Kidney epithelial cell (primary cell): Measurements from ENCODE around the gene HJURP. TPM values are rescaled to one million over a fixed set of nuclear protein-coding genes. Genes with fewer than 3 reads are reported as not detected.

Experiments used
- DNase-seq: peaks from one replicate; pipeline ENCODE4 v3.0.0-alpha.2; 2010; ENCODE audit warnings: low read depth
- H3K27me3 ChIP-seq: 2 replicates; pipeline ENCODE4 v1.6.0; 2011; ENCODE audit warnings: low read length; ENCODE audit not compliant: control insufficient read depth, insufficient read depth
- H3K36me3 ChIP-seq: 2 replicates; pipeline ENCODE4 v1.5.1; 2011; ENCODE audit warnings: low read length; ENCODE audit not compliant: control insufficient read depth, insufficient read depth
- H3K4me3 ChIP-seq: 2 replicates; pipeline ENCODE4 v1.5.1; 2011; ENCODE audit warnings: low read depth, mild to moderate bottlenecking, control low read depth, low read length
- CTCF ChIP-seq: IDR thresholded peaks from 2 replicates; pipeline ENCODE4 v1.5.1; 2011; ENCODE audit warnings: mild to moderate bottlenecking, moderate library complexity, low read length, control low read depth, inconsistent platforms; ENCODE audit not compliant: insufficient read depth, poor library complexity, severe bottlenecking
- total RNA-seq: library from RNA; depleted of rRNA; stranded (reverse); fragments of >200 nt; gene quantifications from 2 replicates; pipeline ENCODE4 v1.2.3, GENCODE V29; 2015

HJURP gene
- total RNA-seq, 1 donor from 2014 or later, result 13.4 TPM

GRCh38 chr2:233811732-233812131 lies 42.6 kb downstream of the HJURP start:
- Histone ChIP-seq H3K27me3 (no peaks in the 10 kb centered on the region), H3K36me3 (no peaks in the 10 kb centered on the region), H3K4me3 (no peak overlapping the region)
- no peak for DNase-seq
- TF ChIP-seq CTCF, result no peak

- H3K36me3 ChIP-seq, result no peaks in the 10 kb centered on the region
- no peak for DNase-seq
- H3K27me3 ChIP-seq, result no peaks in the 10 kb centered on the region
- no peak overlapping the region for H3K4me3 ChIP-seq
- no peak for TF ChIP-seq CTCF
Observed at GRCh38 chr2:233811087-233811486, 43.2 kb downstream of the HJURP start.

- no peak for DNase-seq
- Histone ChIP-seq H3K36me3 (no peaks in the 10 kb centered on the region), H3K4me3 (no peak overlapping the region), H3K27me3 (no peaks in the 10 kb centered on the region)
- TF ChIP-seq CTCF, result no peak
Observed at GRCh38 chr2:233810385-233810784, 44.0 kb downstream of the HJURP start.

GRCh38 chr2:233807966-233808935 lies 46.1 kb downstream of the HJURP start:
- no peak for TF ChIP-seq CTCF
- no peak overlapping the region for H3K4me3 ChIP-seq
- no peak for DNase-seq
- no peaks in the 10 kb centered on the region for H3K36me3 ChIP-seq
- H3K27me3 ChIP-seq, result no peaks in the 10 kb centered on the region

- TF ChIP-seq CTCF, result no peak
- DNase-seq, result no peak
- no peak overlapping the region for H3K4me3 ChIP-seq
- peaks cover 2% of the 10 kb centered on the region for H3K27me3 ChIP-seq
- no peaks in the 10 kb centered on the region for H3K36me3 ChIP-seq
Observed at GRCh38 chr2:233807215-233807865, 47.0 kb downstream of the HJURP start.
